Activated naive CD8-positive, alpha-beta T cell (primary cell): ENCODE measurements around the gene MGME1.

ENCODE experiments used
- H3K27ac Mint-ChIP-seq: one replicate; pipeline ENCODE4 v1.8.0; 2021; ENCODE audit warnings: mixed read lengths
- H3K27me3 Mint-ChIP-seq: one replicate; pipeline ENCODE4 v1.8.0; 2021; ENCODE audit warnings: mixed read lengths
- H3K36me3 Mint-ChIP-seq: one replicate; pipeline ENCODE4 v1.8.0; 2021; ENCODE audit warnings: mixed read lengths
- H3K4me1 Mint-ChIP-seq: one replicate; pipeline ENCODE4 v1.8.0; 2021; ENCODE audit warnings: low read depth, mixed read lengths
- H3K4me3 Mint-ChIP-seq: one replicate; pipeline ENCODE4 v1.8.0; 2021; ENCODE audit warnings: mild to moderate bottlenecking, mixed read lengths
- H3K9me3 Mint-ChIP-seq: one replicate; pipeline ENCODE4 v1.8.0; 2021; ENCODE audit warnings: low read depth, mixed read lengths

The MGME1 gene

GRCh38 chr20:17936286-17936760 is 32.5 kb upstream of the MGME1 start:
- Mint-ChIP-seq H3K27ac (no peak overlapping the region), H3K9me3 (no peaks in the 10 kb centered on the region), H3K4me3 (no peak overlapping the region), H3K36me3 (no peaks in the 10 kb centered on the region), H3K4me1 (peaks cover 12% of the 10 kb centered on the region), H3K27me3 (no peaks in the 10 kb centered on the region)

- H3K27ac Mint-ChIP-seq: no peak overlapping the region
These were observed 31.8 kb upstream of the MGME1 start for GRCh38 chr20:17936761-17937732.

GRCh38 chr20:17938871-17939619 is 29.8 kb upstream of the MGME1 start:
- Mint-ChIP-seq H3K9me3 (no peaks in the 10 kb centered on the region), H3K36me3 (peaks cover 8% of the 10 kb centered on the region), H3K4me1 (peaks cover 12% of the 10 kb centered on the region), H3K4me3 (peak overlapping the region; percentile 28), H3K27ac (no peak overlapping the region), H3K27me3 (no peaks in the 10 kb centered on the region)

More at GRCh38 chr20:17936761-17937732, 31.8 kb upstream of the MGME1 start:
- no peaks in the 10 kb centered on the region for H3K36me3 Mint-ChIP-seq
- H3K4me3 Mint-ChIP-seq: no peak overlapping the region
- no peaks in the 10 kb centered on the region for H3K27me3 Mint-ChIP-seq
- peaks cover 12% of the 10 kb centered on the region for H3K4me1 Mint-ChIP-seq
- H3K9me3 Mint-ChIP-seq: no peaks in the 10 kb centered on the region

- Mint-ChIP-seq H3K36me3 (peaks cover 9% of the 10 kb centered on the region), H3K27ac (no peak overlapping the region), H3K4me1 (peaks cover 12% of the 10 kb centered on the region), H3K27me3 (no peaks in the 10 kb centered on the region), H3K9me3 (no peaks in the 10 kb centered on the region), H3K4me3 (no peak overlapping the region)
These were observed 29.1 kb upstream of the MGME1 start for GRCh38 chr20:17939622-17940223.

GRCh38 chr20:17940224-17940971 is 28.4 kb upstream of the MGME1 start:
- Mint-ChIP-seq H3K27me3 (no peaks in the 10 kb centered on the region), H3K9me3 (no peaks in the 10 kb centered on the region), H3K36me3 (peaks cover 13% of the 10 kb centered on the region), H3K27ac (no peak overlapping the region), H3K4me3 (no peak overlapping the region), H3K4me1 (peaks cover 12% of the 10 kb centered on the region)

GRCh38 chr20:17941087-17941825 is 27.6 kb upstream of the MGME1 start:
- H3K36me3 Mint-ChIP-seq: peaks cover 13% of the 10 kb centered on the region
- no peak overlapping the region for H3K27ac Mint-ChIP-seq
- no peaks in the 10 kb centered on the region for H3K27me3 Mint-ChIP-seq
- peaks cover 12% of the 10 kb centered on the region for H3K4me1 Mint-ChIP-seq
- H3K4me3 Mint-ChIP-seq: no peak overlapping the region
- no peaks in the 10 kb centered on the region for H3K9me3 Mint-ChIP-seq

- Mint-ChIP-seq H3K4me1 (peaks cover 12% of the 10 kb centered on the region), H3K4me3 (no peak overlapping the region), H3K27ac (no peak overlapping the region), H3K9me3 (no peaks in the 10 kb centered on the region), H3K27me3 (no peaks in the 10 kb centered on the region), H3K36me3 (peaks cover 14% of the 10 kb centered on the region)
These were observed 27.0 kb upstream of the MGME1 start for GRCh38 chr20:17941826-17942196.

GRCh38 chr20:17943343-17943742 is 25.5 kb upstream of the MGME1 start:
- Mint-ChIP-seq H3K36me3 (peaks cover 17% of the 10 kb centered on the region), H3K4me1 (peaks cover 12% of the 10 kb centered on the region), H3K9me3 (no peaks in the 10 kb centered on the region), H3K27ac (no peak overlapping the region), H3K27me3 (no peaks in the 10 kb centered on the region), H3K4me3 (no peak overlapping the region)

- Mint-ChIP-seq H3K9me3 (no peaks in the 10 kb centered on the region), H3K36me3 (peaks cover 21% of the 10 kb centered on the region), H3K4me3 (no peak overlapping the region), H3K27ac (no peak overlapping the region), H3K4me1 (peaks cover 2% of the 10 kb centered on the region), H3K27me3 (no peaks in the 10 kb centered on the region)
These were observed 23.9 kb upstream of the MGME1 start for GRCh38 chr20:17944854-17945474.

GRCh38 chr20:17946040-17946439 is 22.8 kb upstream of the MGME1 start:
- H3K4me3 Mint-ChIP-seq: no peak overlapping the region
- H3K36me3 Mint-ChIP-seq: peaks cover 22% of the 10 kb centered on the region
- no peaks in the 10 kb centered on the region for H3K4me1 Mint-ChIP-seq
- H3K9me3 Mint-ChIP-seq: no peaks in the 10 kb centered on the region
- H3K27me3 Mint-ChIP-seq: no peaks in the 10 kb centered on the region
- no peak overlapping the region for H3K27ac Mint-ChIP-seq

- Mint-ChIP-seq H3K4me3 (no peak overlapping the region), H3K9me3 (no peaks in the 10 kb centered on the region), H3K36me3 (peaks cover 24% of the 10 kb centered on the region), H3K4me1 (no peaks in the 10 kb centered on the region), H3K27me3 (no peaks in the 10 kb centered on the region), H3K27ac (peak overlapping the region; percentile 47)
These were observed 22.0 kb upstream of the MGME1 start for GRCh38 chr20:17946572-17947473.

- Mint-ChIP-seq H3K27ac (no peak overlapping the region), H3K27me3 (no peaks in the 10 kb centered on the region), H3K4me1 (no peaks in the 10 kb centered on the region), H3K36me3 (peaks cover 24% of the 10 kb centered on the region), H3K4me3 (no peak overlapping the region), H3K9me3 (no peaks in the 10 kb centered on the region)
These were observed 21.4 kb upstream of the MGME1 start for GRCh38 chr20:17947474-17947815.

- Mint-ChIP-seq H3K27ac (no peak overlapping the region), H3K36me3 (peaks cover 24% of the 10 kb centered on the region), H3K4me3 (no peak overlapping the region), H3K9me3 (no peaks in the 10 kb centered on the region), H3K4me1 (no peaks in the 10 kb centered on the region), H3K27me3 (no peaks in the 10 kb centered on the region)
These were observed 20.4 kb upstream of the MGME1 start for GRCh38 chr20:17948442-17948841.
